ENCODE measurements around the gene MEIKIN.

MEIKIN gene

GRCh38 chr5:131773805-131774204, 171.7 kb downstream of the MEIKIN start:
- no peak for DNase-seq (ENCODE audit: low read depth in 1 of 2, low spot score in 1 of 2)

GRCh38 chr5:131771692-131772091, 173.8 kb downstream of the MEIKIN start:
- DNase-seq (ENCODE audit: low read depth in 1 of 2, low spot score in 1 of 2), result no peak

GRCh38 chr5:131769961-131770360, 175.5 kb downstream of the MEIKIN start:
- DNase-seq (ENCODE audit: low read depth in 1 of 2, low spot score in 1 of 2), result no peak

- DNase-seq (ENCODE audit: low read depth in 1 of 2, low spot score in 1 of 2), result no peak
These were observed 176.1 kb downstream of the MEIKIN start for GRCh38 chr5:131769336-131769735.

- no peak for DNase-seq (ENCODE audit: low read depth in 1 of 2, low spot score in 1 of 2)
These were observed 177.6 kb downstream of the MEIKIN start for GRCh38 chr5:131767891-131768290.

- DNase-seq (ENCODE audit: low read depth in 1 of 2, low spot score in 1 of 2), result no peak
These were observed 178.8 kb downstream of the MEIKIN start for GRCh38 chr5:131766689-131767088.

- DNase-seq (ENCODE audit: low read depth in 1 of 2, low spot score in 1 of 2), result no peak
These were observed 180.2 kb downstream of the MEIKIN start for GRCh38 chr5:131765261-131765660.

GRCh38 chr5:131763968-131764367, 181.5 kb downstream of the MEIKIN start:
- DNase-seq (ENCODE audit: low read depth in 1 of 2, low spot score in 1 of 2), result no peak

- DNase-seq (ENCODE audit: low read depth in 1 of 2, low spot score in 1 of 2), result no peak
These were observed 184.7 kb downstream of the MEIKIN start for GRCh38 chr5:131760793-131761192.

- DNase-seq (ENCODE audit: low read depth in 1 of 2, low spot score in 1 of 2), result no peak
These were observed 185.8 kb downstream of the MEIKIN start for GRCh38 chr5:131759704-131760103.

GRCh38 chr5:131758520-131758900, 187.0 kb downstream of the MEIKIN start:
- no peak for DNase-seq (ENCODE audit: low read depth in 1 of 2, low spot score in 1 of 2)

- DNase-seq (ENCODE audit: low read depth in 1 of 2, low spot score in 1 of 2), result no peak
These were observed 187.5 kb downstream of the MEIKIN start for GRCh38 chr5:131757830-131758519.
